GM18867 (cell line): ENCODE measurements around the gene TTC34.

Experiments used
- ATAC-seq: cut with Tn5 transposase; IDR thresholded peaks from one replicate; pipeline ENCODE4 v1.9.1; 2021; ENCODE audit warnings: mild to moderate bottlenecking, moderate library complexity; ENCODE audit not compliant: unreplicated experiment

Gene TTC34

DNA sequence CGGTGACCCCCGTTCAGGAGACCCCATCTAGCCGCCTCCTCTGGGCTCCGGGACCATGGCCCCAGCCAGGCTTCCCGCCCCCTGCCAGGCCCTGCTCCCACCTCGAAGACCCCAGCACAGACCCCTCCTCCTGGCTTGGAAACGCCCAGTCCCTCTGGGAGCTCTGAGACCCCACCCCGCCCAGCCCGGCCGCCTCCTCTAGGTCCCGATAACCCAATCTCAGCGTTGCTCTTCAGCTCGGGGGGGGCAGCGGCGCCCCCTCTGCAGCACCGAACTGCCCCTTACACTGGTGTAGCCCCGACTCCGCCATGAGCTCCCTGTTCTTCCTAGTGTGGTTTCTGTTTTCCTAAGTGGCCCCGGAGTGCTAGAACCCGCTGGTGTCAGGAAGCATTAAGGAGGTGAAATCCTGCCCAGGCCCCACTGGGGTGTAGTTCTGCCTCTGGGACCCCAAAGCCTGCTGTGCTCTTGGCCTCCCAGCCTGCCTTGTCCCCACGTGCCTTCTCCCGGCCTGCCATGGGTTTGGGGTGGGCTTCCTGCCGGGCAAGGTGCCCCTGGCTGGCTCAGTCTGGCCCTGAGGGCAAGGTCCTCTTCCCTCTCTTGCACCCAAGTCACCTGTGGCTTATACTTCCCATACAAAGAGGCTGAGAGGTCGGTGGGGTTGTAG is 157.9 kb downstream of the TTC34 start:
- no peak for ATAC-seq

DNA sequence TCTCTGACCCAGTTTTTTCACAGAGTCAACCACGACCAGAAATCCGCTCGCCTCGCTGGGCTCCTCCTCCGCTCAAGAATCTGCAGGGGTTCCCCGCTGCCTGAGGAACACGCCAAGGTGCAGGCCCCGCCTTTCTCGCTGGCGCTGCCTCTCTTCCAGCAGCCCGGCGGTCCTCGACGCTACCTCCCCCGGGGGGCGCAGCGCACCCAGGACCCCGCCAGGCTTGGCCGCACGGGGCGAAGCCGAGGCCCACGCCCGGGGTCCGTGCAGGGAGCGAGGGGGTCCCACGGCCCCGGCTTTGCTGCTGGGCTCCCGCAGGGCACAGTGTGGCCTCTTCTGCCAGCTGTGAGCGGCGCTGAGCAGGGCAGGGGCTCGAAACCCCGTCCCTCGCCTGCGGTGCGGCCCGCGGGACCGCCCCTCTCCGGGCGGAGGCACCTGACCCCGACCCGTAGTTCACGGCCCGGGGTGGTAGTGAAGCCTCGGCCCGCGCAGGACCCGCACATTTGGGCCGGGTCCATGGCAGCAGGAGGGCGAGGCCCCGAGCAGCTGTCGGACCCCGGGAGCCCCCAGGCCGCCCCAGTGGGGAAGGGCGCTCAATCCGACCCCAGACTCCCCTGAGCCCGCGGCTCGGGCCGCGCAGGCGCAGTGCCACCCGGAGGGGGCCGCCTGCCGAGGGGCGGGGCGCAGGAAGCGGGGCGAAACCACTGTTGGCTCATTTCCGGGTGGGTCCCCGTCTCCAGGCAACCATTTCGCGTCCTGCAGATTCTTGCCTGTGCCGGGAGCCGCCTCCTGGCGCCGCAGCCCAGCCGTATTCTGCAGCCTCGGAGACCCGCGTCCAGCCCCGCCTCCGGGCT is 158.7 kb downstream of the TTC34 start:
- ATAC-seq, result peak; percentile 75

DNA sequence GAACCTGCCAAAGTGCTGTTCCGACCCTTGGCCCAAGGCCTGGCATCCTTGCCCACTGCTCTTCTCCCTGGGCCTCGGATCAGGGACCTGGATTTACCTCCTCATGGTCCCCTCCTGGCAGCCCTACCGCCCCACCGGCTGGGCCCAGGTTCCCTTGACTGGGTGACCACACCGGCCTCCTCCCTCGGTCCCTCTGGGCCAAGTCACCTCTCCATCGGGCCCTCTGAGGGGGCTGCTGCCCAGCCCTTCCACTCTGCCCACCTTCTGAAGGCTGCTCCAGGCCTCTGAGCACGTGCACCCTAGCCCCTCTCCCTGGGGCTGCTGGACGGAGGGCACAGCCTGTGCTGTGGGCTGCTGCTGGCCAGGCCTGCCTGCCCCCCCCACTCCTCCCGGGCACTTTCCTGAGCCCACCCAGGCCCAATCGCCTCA is 159.3 kb downstream of the TTC34 start:
- no peak for ATAC-seq

DNA sequence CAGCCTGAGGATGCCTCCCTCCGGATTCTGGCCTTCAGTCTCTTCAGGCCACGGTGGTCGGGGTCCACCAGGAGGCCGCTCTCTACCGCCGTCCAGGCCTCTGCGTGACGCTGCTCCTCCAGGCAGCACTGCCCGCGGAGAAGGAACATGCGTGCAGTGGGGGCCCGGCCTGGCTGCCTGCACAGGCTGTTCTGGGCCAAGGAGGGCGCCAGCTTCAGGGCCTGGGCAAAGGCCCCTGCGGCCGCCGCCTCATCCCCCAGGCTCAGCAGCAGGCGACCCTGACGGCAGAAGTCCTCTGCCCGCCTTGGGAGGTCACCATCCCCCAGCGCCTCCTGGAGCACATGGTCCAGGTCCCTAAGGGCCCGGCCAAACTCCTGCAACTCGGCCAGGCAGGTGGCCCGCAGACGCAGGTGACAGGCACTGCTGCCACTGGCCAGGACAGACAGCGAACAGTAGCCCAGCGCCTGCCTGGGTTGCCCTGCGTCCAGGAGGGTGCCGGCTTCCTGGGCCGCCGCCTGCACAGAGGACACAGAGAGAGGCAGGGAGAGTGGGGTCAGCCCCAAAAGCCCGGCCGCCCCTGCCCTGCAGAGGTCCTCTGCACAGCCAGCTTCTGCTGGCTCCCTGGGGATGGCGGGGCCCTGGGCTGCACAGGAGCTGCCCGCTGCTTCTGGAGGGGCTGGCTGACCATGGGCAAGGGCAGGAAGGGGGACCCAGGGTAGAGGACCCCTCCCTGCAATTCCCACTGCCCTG is 159.9 kb downstream of the TTC34 start:
- ATAC-seq, result no peak

DNA sequence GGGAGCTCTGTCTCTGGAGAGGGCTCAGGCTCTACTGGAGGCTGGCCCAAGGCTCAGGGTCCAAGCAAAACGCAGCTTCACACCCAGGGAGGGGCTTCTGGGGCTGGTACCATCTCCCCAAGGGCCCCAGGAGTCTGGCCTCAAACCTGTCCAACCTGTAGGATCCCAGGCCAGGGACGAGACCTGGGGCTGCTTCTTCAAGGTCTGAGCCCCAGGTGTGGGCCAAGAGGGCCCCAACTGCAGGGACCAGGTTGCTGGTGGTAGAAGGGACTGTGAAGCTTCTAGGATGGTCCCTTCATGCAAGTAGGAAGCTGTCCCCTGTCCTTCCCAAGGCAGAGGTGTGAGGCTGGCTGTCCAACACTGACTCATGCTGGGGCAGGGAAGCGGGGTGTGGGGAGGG is 160.9 kb downstream of the TTC34 start:
- ATAC-seq, result no peak

DNA sequence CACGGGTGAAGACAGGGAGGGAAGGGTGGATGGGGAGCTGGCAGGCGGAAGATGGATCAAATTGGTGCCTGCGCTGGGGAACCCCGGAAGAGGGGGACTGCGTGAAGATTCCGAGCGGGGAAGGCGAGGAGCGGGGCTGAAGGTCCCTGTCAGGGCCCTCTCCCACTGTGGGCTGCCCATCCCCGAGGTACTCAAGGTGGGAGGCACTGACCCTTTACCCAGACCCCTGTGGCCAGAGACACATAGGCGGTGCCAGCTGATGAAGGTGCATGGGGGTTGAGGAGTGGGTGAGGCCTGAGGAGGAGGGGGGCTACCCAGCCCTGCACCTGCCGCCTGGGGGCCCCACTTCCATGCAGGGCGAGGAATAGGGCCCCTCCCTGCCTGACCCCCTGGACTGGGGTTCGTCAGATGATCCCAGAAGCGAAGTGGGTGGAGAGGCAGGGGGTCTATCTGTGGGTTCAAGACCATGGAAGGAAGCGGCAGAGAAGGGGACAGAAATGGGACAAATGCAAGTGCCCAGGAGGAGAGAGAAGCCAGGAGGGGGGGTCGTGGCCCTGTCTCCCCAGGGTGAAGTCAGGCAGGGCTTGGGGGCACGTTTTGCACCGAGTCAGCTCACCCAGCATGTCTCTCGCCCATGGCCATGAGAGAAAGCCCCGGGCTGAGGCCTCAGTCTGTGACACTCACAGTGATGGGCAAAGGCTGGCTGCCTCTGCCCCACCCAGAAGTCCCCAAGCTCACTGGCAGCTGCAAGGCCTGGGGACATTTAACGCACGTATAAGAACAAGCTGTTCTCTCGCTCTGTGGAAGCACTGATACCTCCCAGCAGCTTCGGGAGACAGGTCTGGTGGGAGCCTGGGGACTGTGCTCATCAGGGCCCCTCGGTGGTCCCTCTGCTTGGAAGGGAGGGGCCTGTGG is 161.6 kb downstream of the TTC34 start:
- ATAC-seq, result no peak

DNA sequence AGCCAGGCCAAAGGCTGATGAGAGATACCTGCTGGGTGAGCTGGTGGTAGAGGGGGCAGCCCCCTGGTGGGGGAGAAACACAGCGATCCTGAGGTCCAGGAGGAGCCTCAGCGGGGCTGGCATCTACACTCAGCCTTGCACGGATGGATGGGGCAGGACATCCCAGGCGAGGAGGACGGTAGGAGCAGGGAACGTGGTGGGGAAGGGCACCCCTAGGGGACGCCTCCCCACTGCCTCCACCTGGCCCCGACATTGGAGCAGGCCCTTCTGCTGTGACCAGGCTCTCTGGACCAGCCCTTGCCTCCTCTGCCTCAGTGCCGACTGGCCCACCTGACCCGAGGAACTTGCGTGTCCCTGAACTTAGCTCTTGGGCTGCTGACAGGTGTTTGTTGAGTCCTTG is 162.3 kb downstream of the TTC34 start:
- no peak for ATAC-seq

DNA sequence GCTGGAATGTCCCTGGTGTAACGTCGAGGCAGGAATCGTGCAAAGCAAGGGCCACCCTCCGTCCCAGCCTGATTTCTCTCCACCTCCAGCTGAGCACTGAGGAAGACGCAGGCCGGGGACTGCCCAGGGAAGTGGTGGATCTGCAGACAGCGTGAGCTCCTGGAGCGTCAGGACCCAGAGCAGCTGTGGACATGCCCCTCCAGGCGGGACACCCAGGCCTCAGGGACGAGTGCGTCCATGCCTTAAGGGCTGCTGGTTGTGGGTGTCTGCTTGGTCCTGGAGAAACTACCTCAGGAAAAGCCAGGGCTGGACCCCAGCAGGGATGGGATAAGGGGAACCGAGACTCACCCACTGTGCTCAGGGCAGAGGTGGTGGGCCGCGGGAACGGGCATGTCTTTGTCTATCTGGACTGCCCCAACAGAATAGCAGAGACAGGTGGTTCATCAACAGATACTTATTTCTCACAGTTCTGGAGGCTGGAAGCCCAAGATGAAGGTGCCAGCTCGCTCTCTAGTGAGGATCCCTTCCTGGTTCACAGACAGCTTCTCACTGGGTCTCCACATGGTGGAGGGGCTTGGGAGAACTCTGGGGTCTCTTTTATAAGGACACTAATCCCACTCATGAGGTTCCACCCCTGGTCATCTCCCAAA is 162.9 kb downstream of the TTC34 start:
- ATAC-seq, result no peak

DNA sequence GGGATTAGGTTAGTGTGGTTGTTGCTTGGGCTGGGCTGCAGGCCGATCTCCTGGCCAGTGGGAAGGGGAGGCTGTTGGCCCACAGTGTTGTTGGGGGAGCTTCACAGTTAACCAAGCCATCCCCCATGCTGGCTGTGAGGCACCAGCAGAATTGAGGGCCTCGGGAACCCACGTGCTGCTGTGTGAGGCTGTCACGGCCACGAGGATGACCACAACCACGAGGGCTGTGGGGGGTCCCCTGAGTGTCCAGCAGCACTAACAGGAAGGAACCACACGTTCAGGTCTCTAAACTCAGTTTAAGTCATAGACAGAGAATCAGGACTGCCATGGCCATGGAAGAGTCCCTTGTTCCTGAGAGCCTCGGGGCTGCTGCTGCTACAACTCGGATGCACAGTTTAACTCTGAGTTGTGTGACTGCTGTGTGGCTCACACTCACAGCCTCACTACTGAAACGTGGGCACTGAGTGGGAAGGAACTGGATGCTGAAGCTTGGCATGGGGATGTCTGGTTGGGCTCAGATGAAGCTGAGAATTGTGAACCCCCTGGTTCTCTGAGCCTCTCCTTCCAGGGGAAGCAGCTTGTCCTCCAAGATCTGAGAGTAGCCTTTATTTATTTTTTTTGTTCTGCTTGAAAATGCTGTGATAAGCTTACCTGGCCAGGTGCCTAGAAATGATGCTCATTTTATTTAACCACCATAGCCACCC is 163.9 kb downstream of the TTC34 start:
- no peak for ATAC-seq

DNA sequence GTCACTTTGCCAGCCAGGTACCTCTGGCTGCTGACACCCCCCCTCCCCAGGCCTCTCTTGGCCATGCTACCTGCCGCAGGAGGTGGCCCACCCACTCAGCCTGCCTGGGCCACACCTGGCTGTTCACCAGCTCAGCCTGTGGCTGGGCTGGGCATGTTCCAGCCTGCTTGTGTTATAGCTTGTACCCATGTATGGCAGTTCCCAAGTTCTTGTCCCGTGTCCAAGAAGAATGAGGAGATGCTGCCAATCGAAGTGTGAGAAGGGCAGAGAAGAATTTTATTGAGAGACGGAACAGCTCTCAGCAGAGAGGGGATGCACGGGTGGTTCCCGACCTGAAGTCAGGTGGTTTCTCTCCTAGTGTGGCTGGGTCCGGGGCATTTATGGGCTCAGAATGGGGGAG is 164.8 kb downstream of the TTC34 start:
- ATAC-seq, result no peak

DNA sequence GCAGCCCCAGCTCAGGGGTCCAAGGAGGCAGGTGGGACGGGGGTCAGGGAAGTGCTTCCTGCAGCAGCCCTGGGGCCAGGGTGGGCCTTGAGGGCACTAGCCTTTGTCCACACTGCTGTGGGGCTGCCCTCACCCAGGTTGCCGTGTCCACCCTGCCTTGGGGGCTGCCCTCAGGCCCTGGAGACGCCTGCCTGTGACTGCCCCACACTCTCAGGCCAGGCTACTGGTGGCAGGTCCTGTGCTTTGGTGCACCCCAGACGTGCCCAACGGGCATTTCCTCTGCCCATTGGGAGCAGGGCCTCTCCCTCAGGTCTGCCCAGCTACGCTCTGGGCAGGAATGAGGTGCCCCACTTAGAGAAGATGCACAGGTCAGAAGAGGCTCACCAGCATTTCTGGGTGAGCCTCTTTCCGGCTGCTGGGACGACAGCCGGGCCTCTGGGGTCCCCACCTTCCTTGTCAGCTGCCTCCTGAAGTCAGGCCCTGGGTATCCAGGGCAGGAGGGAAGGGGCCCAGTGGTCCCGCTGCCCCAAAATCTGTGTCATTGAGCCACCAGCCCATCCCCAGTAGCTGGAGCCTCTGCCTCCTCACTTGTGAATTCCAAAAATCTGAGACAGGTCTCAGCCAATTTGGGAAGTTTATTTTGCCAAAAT is 166.0 kb downstream of the TTC34 start:
- ATAC-seq, result no peak

DNA sequence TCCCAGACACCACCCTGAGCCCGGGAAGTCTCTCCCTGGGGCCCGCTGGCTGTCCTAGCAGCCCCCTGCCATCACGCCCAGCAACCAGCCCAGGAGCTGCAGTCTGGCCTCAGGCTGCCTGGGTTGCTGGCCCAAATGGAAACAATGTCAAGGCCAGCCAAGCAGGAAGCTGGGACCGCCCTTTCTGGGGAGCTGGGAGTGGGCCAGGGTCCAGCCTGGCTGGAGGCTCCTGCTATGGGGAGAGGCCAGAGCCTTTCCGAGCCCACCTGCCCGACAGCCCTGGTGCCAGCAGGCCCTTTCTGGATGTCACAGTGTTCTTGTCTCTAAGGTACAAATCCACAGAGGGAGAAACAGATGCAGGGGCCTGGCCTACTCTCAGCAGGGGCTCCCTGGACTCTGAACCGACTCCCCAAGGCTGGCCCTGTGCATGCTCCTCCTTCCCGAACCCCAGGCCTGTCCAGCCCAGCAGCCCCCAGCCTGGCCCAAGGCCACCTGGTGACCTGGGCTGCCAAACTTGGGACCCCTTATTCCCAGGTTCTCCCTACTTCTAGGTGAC is 167.5 kb downstream of the TTC34 start:
- ATAC-seq, result no peak

DNA sequence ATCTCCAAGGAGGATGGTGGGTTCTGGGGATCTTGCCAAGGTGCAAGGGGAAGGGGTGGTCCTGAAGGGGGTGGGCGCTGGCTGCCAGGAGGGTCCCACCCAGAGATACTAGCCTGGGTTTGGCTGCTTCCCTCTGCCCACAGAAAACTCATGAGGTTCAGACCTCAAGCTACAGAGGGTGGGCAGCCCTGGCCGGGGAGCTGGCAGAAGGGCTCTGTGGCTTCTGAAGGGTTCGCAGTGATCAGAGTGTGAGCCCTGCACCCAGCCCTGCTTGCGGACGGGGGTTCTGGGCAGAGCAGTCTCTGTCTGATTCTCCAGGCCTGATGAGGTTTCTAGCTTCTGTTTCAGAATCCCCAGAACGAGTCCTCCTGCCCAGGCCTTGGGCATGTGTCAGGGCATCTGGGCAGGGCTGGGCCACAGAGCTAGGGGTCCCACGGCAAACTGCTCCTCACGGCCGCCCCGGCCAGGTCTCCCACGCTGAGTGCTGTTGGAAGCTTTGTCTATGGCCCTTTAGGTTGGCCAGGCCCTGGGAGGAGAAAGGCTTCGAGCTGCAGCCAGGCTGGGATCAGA is 168.0 kb downstream of the TTC34 start:
- no peak for ATAC-seq

DNA sequence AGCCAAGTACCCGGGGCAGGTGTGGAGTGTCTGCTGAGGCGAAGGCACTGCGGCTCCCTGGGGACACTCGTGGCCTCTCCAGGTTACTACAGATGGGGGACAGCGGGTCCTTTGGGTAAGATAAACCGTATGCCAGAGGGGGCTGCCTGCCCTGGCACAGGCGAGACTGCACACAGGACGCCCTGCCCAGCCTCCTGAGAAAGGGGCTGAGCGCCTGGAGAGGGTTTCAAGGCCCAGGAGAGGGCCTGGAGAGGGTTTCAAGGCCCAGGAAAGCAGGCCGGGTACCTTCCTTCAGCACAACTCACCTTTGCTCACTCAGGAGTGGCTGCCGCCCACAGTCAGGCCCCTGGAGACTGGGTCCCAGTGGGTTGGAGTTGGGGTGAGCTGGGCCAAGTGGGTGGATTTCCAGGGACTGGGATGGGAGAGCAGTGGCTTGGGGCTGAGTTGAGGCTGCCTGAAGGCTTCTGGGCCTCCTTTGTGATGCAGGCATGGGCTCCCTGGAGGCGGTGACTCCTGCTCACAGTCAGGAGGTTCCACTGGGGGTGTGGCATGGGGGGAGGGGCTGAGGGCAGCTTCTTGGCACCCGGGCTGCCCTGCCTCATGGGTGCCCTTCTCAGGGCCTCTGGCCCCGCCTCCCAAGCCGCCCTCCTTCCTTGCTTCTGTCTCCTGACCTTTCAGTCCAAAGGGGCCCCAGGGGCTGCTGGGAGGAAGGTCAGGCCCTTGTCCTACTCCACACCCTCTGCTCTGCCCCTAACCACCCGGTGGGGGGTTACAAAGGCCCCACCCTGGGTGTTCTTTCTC is 168.7 kb downstream of the TTC34 start, which contains the start of gene MMEL1:
MMEL1 (minus strand) TSS at position 456 of the 801 bp plus-strand sequence. CDS start 3,532 bp downstream, outside the sequence.
- no peak for ATAC-seq

DNA sequence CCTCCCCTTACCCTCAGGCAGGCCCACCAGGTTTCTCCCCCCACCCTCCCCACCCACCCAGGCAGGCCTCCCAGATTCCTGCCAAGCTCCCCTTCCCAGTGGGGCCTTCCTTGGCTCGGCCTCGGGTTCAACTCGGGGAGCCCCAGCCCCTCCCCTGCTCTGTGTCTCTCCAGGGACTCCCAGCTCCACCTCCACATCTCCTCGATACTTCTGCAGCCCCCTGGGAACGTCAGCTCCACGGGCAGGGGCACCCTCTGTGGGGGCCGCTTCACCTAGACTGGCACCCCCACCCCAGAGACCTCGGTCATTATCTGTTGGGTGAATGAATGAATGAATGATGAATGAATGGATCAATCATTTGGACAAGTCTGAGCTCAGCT is 169.5 kb downstream of the TTC34 start:
- ATAC-seq, result no peak

DNA sequence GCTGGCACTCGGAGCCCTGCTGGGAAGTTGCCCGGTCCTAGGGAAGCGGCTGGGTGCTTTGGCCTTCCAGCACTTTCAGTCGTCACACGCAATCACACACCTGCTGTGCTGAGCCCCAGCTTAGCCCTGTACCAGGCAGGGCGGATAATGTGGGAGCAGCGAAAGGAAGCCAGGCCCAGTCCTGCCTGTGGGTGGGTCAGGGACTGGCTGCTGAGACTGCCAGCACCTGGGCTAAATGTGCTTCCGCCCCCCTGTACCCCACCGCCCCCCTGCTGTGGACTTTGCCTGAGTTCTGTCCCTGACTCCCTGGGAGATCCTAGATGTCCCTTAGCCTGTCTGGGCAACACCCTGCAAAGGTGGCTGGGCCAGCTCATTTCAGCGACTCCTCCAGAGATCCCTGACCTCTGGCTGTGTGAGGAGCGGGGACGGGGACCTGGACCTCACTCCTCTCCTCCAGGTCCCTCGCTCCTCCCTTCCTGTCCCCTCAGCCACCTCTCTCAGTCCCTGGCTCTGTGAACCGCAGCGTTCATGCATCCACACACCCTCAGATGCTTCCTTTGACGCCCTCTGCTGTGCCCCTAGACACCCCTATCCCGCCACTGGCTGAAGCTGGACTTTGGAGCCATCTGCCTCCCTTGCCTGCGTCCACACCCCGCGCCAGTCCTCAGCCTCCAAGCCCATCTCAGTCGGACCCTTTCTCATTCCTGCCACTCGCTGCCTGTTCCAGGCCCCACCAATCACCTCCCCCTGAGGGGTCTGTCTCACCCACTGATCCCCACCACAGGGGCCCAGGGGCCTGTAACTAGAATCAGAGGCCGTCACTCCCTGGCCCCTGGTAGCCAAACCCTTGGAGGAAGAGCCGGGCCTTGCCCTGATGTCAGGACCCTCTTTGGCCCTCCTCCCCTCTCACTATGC is 170.1 kb downstream of the TTC34 start:
- ATAC-seq, result no peak
